SU-DHL-6 (cell line): ENCODE results near the gene BIRC3.

Experiments
- CTCF ChIP-seq: fragments of 200-600 bp; sonication (generic); IDR thresholded peaks from one replicate; pipeline ENCODE4 v1.5.1; 2017; ENCODE audit warnings: antibody characterized with exemption, mild to moderate bottlenecking, low read length, moderate library complexity; ENCODE audit not compliant: insufficient read depth, poor library complexity, severe bottlenecking
- EZH2phosphoT487 ChIP-seq: fragments of 200-600 bp; sonication (generic), shearing (Covaris generic); conservative IDR thresholded peaks from 2 replicates; pipeline ENCODE4 v1.6.1; 2018; ENCODE audit warnings: mild to moderate bottlenecking, antibody characterized with exemption, low read length, moderate library complexity, mixed read lengths

GRCh38 chr11:102309621-102310541 is 7.4 kb upstream of the BIRC3 start:
- peak; percentile 38 for TF ChIP-seq CTCF
- TF ChIP-seq EZH2phosphoT487: no peak
